Calu3 (cell line): ENCODE measurements around the gene ELL2. TPM values are rescaled to one million over a fixed set of nuclear protein-coding genes. Genes with fewer than 3 reads are reported as not detected.

Experiments used
- BruUV-seq: library from RNA; stranded (reverse); fragments of 400-500 nt; replicated peaks from 2 replicates; lab custom pipeline; 2021; lab: Mats Ljungman, UMichigan
- CTCF ChIA-PET: fragments of 300-600 bp; sonication (Branson Sonifier 250); formaldehyde crosslinking; loops from one replicate; lab custom pipeline; 2022; ENCODE audit warnings: antibody characterized with exemption; lab: Charles Lee
- DNase-seq: peaks from one replicate; pipeline ENCODE4 v3.0.0; 2022
- H3K27ac Mint-ChIP-seq: one replicate; pipeline ENCODE4 v1.8.0; 2022; ENCODE audit warnings: mixed read lengths; ENCODE audit not compliant: unreplicated experiment
- H3K27me3 Mint-ChIP-seq: one replicate; pipeline ENCODE4 v1.8.0; 2022; ENCODE audit warnings: mixed read lengths; ENCODE audit not compliant: unreplicated experiment
- H3K36me3 Mint-ChIP-seq: one replicate; pipeline ENCODE4 v1.8.0; 2022; ENCODE audit warnings: mild to moderate bottlenecking, moderate library complexity, mixed read lengths; ENCODE audit not compliant: insufficient read depth, unreplicated experiment
- H3K4me1 Mint-ChIP-seq: one replicate; pipeline ENCODE4 v1.8.0; 2022; ENCODE audit warnings: mild to moderate bottlenecking, low read depth, mixed read lengths; ENCODE audit not compliant: unreplicated experiment
- H3K4me3 Mint-ChIP-seq: one replicate; pipeline ENCODE4 v1.8.0; 2022; ENCODE audit warnings: mild to moderate bottlenecking, low read depth, moderate library complexity, mixed read lengths; ENCODE audit not compliant: unreplicated experiment
- H3K9me3 Mint-ChIP-seq: one replicate; pipeline ENCODE4 v1.8.0; 2022; ENCODE audit warnings: low read depth, mixed read lengths; ENCODE audit not compliant: unreplicated experiment
- intact Hi-C: fragments of 100-400 bp; cut with micrococcal nuclease; formaldehyde crosslinking; loops from one replicate; pipeline ENCODE4 v1.10.0; 2022; ENCODE audit not compliant: unreplicated experiment
- total RNA-seq: library from RNA; stranded (reverse); gene quantifications from 2 replicates; pipeline ENCODE4 v1.2.3, GENCODE V29; 2022
- TF ChIP-seq, protein P1 (sequence below): fragments of 200-600 bp; IDR thresholded peaks from one replicate; pipeline ENCODE4 v1.8.0; 2022; ENCODE audit warnings: antibody characterized with exemption; ENCODE audit not compliant: unreplicated experiment

ELL2 gene
- total RNA-seq, 1 experiment from 2014 or later = 57.7 TPM

DNA sequence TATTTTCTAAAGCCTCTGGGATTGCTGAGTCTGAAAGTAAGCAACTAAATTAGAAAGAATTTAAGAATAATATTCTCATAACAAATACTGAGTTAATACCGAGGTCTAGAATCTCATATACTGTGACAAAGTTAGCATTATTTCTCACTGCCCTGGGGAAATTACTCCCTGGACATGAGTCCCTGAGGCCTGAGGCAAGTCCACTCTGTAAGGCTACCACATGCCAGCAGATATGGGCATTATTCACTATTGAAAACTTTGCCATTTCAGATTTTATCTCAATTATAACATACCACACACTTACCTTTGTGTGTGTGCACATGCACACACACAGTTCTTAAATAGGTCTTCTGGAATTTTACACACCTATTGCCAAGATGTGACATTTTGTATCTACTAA is 22.9 kb downstream of the ELL2 start:
- intact Hi-C loops = no loop called here
- no TSS peak for BruUV-seq
- TF ChIP-seq, protein P1, sequence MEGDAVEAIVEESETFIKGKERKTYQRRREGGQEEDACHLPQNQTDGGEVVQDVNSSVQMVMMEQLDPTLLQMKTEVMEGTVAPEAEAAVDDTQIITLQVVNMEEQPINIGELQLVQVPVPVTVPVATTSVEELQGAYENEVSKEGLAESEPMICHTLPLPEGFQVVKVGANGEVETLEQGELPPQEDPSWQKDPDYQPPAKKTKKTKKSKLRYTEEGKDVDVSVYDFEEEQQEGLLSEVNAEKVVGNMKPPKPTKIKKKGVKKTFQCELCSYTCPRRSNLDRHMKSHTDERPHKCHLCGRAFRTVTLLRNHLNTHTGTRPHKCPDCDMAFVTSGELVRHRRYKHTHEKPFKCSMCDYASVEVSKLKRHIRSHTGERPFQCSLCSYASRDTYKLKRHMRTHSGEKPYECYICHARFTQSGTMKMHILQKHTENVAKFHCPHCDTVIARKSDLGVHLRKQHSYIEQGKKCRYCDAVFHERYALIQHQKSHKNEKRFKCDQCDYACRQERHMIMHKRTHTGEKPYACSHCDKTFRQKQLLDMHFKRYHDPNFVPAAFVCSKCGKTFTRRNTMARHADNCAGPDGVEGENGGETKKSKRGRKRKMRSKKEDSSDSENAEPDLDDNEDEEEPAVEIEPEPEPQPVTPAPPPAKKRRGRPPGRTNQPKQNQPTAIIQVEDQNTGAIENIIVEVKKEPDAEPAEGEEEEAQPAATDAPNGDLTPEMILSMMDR = no peak
- H3K4me1 Mint-ChIP-seq = peaks cover 24% of the 10 kb centered on the region
- no peak overlapping the region for H3K27ac Mint-ChIP-seq
- DNase-seq = no peak
- CTCF ChIA-PET = no interaction called here
- H3K4me3 Mint-ChIP-seq = no peak overlapping the region
- no peaks in the 10 kb centered on the region for H3K9me3 Mint-ChIP-seq
- H3K36me3 Mint-ChIP-seq = no peaks in the 10 kb centered on the region
- H3K27me3 Mint-ChIP-seq = no peaks in the 10 kb centered on the region

DNA sequence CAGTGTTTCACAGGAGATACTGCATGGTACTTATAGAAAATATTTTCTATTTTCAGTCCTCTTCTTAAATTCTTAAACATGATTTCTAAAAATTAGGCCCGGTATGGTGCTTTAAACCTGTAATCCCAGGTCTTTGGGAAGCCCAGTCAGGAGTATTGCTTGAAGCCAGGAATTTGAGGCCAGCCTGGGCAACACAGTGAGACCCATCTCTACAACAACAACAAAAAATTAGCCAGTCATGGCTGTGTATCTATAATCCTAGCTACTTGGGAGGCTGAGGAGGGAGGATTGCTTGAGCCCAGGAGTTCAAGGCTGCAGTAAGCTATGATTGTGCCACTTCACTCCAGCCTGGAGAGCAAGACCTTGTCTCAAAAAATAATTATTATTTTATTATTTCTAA is 23.3 kb downstream of the ELL2 start:
- TF ChIP-seq, protein P1 = no peak
- no peak for DNase-seq
- Mint-ChIP-seq H3K36me3 (no peaks in the 10 kb centered on the region), H3K4me3 (no peak overlapping the region), H3K9me3 (no peaks in the 10 kb centered on the region), H3K27ac (no peak overlapping the region), H3K27me3 (no peaks in the 10 kb centered on the region), H3K4me1 (peaks cover 28% of the 10 kb centered on the region)
- CTCF ChIA-PET = interaction anchor here (0.6 kb wide), 1 partner anchor 157 kb away, joined by 3 read pairs; no protein-coding TSS in a partner anchor
- BruUV-seq = no TSS peak
- intact Hi-C loops = no loop called here

DNA sequence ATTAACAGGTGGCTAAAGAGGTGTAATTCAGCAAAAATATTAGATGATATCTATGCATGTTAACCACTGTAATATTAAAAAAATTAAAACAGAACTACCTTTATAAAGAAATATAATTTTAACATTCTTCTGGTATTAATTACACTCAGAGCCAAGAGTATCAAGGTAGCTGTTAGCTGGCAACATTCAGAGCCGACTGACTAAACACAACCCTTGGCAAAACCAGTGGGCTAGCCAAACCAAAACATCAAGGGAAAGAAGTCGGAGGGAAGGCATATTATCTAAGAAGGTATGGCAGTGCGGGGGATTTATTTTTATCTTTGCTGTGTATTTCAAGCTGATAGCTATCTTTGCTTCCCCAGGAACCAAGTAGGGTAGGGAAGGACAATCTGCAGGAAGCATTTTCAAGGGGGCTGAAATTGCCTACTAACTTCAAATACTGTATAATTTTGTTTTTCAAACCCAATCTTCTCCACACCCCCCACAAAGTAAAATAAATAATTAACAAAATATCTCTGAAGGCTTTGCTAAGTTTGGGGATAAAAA is 24.0 kb downstream of the ELL2 start:
- BruUV-seq = no TSS peak
- Mint-ChIP-seq H3K4me1 (peaks cover 28% of the 10 kb centered on the region), H3K9me3 (no peaks in the 10 kb centered on the region), H3K27ac (peak overlapping the region; percentile 10), H3K36me3 (no peaks in the 10 kb centered on the region), H3K27me3 (no peaks in the 10 kb centered on the region), H3K4me3 (no peak overlapping the region)
- DNase-seq = no peak
- TF ChIP-seq, protein P1 = no peak
- intact Hi-C loops = no loop called here
- CTCF ChIA-PET = interaction anchor here (0.6 to 1.1 kb wide), 2 partner anchors 17 to 156 kb away, joined by 3 read pairs; no protein-coding TSS in a partner anchor

DNA sequence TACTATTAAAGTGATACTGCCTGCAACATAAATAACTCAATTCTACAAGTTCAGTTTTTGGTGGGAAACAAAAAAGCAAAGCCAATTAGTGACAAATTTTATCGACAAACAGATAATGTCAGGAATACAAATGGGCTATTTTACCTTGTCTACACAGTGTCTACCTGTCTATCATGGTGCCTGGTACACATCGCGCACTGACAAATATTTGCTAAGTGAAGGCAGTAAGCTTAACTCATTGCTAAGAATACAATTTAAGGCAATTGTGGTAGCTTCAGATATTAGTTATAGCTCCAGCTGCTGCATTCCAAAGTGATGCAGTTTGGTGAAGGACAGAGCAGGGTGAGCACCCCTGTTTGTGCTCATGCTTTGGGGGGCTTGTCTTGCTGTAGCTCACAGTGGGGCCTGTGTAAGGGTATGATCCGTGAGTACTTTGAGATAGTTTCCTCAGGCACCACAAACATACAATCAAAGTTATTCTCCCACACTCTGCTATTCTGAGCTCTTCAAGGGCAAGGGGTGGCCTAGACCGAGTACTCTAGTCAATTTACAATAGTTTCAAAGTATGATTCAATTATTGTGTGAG is 24.7 kb downstream of the ELL2 start:
- Mint-ChIP-seq H3K36me3 (no peaks in the 10 kb centered on the region), H3K9me3 (no peaks in the 10 kb centered on the region), H3K27me3 (no peaks in the 10 kb centered on the region), H3K4me3 (no peak overlapping the region), H3K4me1 (peaks cover 28% of the 10 kb centered on the region), H3K27ac (no peak overlapping the region)
- no peak for DNase-seq
- BruUV-seq = no TSS peak
- TF ChIP-seq, protein P1 = no peak
- CTCF ChIA-PET = interaction anchor here (1.0 to 1.1 kb wide), 2 partner anchors 18 to 270 kb away, joined by 3 read pairs; no protein-coding TSS in a partner anchor
- intact Hi-C loops = no loop called here
